Lung (tissue), 12 donors: Measurements from ENCODE around the gene CMTM3. TPM values are rescaled to one million over a fixed set of nuclear protein-coding genes. Genes with fewer than 3 reads are reported as not detected.
A peak's percentile ranks its signal among the peaks of the same experiment; 100 is the strongest.

Source experiments
- ATAC-seq: fragments of 200-7000 bp; cut with Tn5 transposase; one replicate; pipeline ENCODE4 v1.9.1; 2020; ENCODE audit warnings: moderate number of reproducible peaks; ENCODE audit not compliant: insufficient read depth, low FRiP score
- DNase-seq, 3 donors: peaks; one replicate each; pipeline ENCODE4 v3.0.0-alpha.2; 2013 to 2017
- H3K27ac ChIP-seq, 2 donors: one replicate each; pipeline ENCODE4 v1.5.1; 2013; ENCODE audit warnings: mild to moderate bottlenecking in 2 of 2, moderate library complexity in 2 of 2, control low read depth in 1 of 2, inconsistent platforms in 1 of 2, low read depth in 1 of 2, low read length in 1 of 2
- H3K27me3 ChIP-seq, 3 donors: one replicate each; pipeline ENCODE4 v1.5.1; 2013; ENCODE audit warnings: low read length in 2 of 3; ENCODE audit not compliant: control insufficient read depth in 3 of 3, insufficient read depth in 3 of 3
- H3K36me3 ChIP-seq, 4 donors: one replicate each; pipeline ENCODE4 v1.5.1; 2013; ENCODE audit warnings: low read length in 4 of 4, mild to moderate bottlenecking in 1 of 4, moderate library complexity in 1 of 4; ENCODE audit not compliant: control insufficient read depth in 4 of 4, insufficient read depth in 4 of 4
- H3K4me1 ChIP-seq, 5 donors: one replicate each; pipeline ENCODE4 v1.5.1; 2013; ENCODE audit warnings: low read length in 5 of 5, mild to moderate bottlenecking in 2 of 5, moderate library complexity in 1 of 5; ENCODE audit not compliant: control insufficient read depth in 5 of 5, insufficient read depth in 5 of 5
- H3K4me3 ChIP-seq: one replicate; pipeline ENCODE4 v1.5.1; 2013; ENCODE audit warnings: mild to moderate bottlenecking, control low read depth, moderate library complexity
- H3K9ac ChIP-seq, 2 donors: one replicate each; pipeline ENCODE4 v1.5.1; 2013; ENCODE audit warnings: low read length in 2 of 2, control low read depth in 1 of 2; ENCODE audit not compliant: insufficient read depth in 1 of 2
- H3K9me3 ChIP-seq, 4 donors: one replicate each; pipeline ENCODE4 v1.5.1; 2013; ENCODE audit warnings: low read length in 3 of 4, mild to moderate bottlenecking in 1 of 4, moderate library complexity in 1 of 4; ENCODE audit not compliant: control insufficient read depth in 4 of 4, insufficient read depth in 3 of 4
- CTCF ChIP-seq: IDR thresholded peaks from 2 replicates; pipeline ENCODE4 v1.5.1; 2012; ENCODE audit warnings: mild to moderate bottlenecking; ENCODE audit errors: control extremely low read depth, extremely low read depth
- WGBS, 2 donors: extraction: QIAGEN DNeasy Blood & Tissue Kit; methylation state at CpG; one replicate each; pipeline ENCODE4 v1.1.7; 2013; 5-methylcytosine and 5-hydroxymethylcytosine counted together
- polyA plus RNA-seq, 2 donors: library from polyadenylated mRNA; stranded (reverse); fragments of 200-250 nt; gene quantifications; one replicate each; pipeline ENCODE4 v1.2.1, GENCODE V29; 2013
- total RNA-seq, 2 donors: library from RNA; depleted of rRNA in 1 of 2; stranded (reverse); fragments of >200 nt in 1 of 2; gene quantifications; one replicate each; pipeline ENCODE4 v1.2.1, GENCODE V29; 2014 to 2021
- donor health status: control.
- donor health status: control.
- donor health status: Bipolar disorder and iron deficiency.
- donor health status: healthy.
- donor health status: DM: yes; HTN: yes; CAD: no.

CMTM3 gene
- total and polyA plus RNA-seq, 4 donors = 19.8 to 46.4 (median 31.4) TPM

- 29 to 31% methylated on average over 18 of the region's 18 CpGs for WGBS, 2 donors
- peak; percentile 82 for TF ChIP-seq CTCF
- no peaks in the 10 kb centered on the region for H3K36me3 ChIP-seq
- H3K4me3 ChIP-seq = no peak overlapping the region
- H3K9ac ChIP-seq = peak overlapping the region in 1 of 2 donors; percentile 2
- ATAC-seq (peak; percentile 68), DNase-seq (peak; percentile 91 to 93 (median 93))
- peaks cover 0 to 10% (median 4%) of the 10 kb centered on the region in 5 donors for H3K4me1 ChIP-seq
- no peaks in the 10 kb centered on the region for H3K9me3 ChIP-seq
- H3K27me3 ChIP-seq = no peaks in the 10 kb centered on the region
- no peak overlapping the region for H3K27ac ChIP-seq
Observed at GRCh38 chr16:66650707-66651473, 46.4 kb downstream of the CMTM3 start.

GRCh38 chr16:66651474-66651765, 46.9 kb downstream of the CMTM3 start:
- WGBS, 2 donors = 68 to 92% methylated on average over 2 of the region's 2 CpGs
- no peak for DNase-seq
- Histone ChIP-seq H3K4me1 (peaks cover 0 to 10% (median 4%) of the 10 kb centered on the region in 5 donors), H3K9ac (peak overlapping the region in 1 of 2 donors; percentile 2), H3K4me3 (no peak overlapping the region), H3K27me3 (no peaks in the 10 kb centered on the region), H3K36me3 (no peaks in the 10 kb centered on the region), H3K9me3 (no peaks in the 10 kb centered on the region), H3K27ac (no peak overlapping the region)
- TF ChIP-seq CTCF = no peak
- ATAC-seq = no peak

- Histone ChIP-seq H3K27ac (no peak overlapping the region), H3K27me3 (no peaks in the 10 kb centered on the region), H3K9ac (no peak overlapping the region), H3K4me1 (peaks cover 0 to 10% (median 4%) of the 10 kb centered on the region in 5 donors), H3K36me3 (no peaks in the 10 kb centered on the region), H3K9me3 (no peaks in the 10 kb centered on the region), H3K4me3 (no peak overlapping the region)
- DNase-seq = no peak
- ATAC-seq = no peak
- 69 to 78% methylated on average over 6 of the region's 6 CpGs for WGBS, 2 donors
- no peak for TF ChIP-seq CTCF
Observed at GRCh38 chr16:66651965-66652364, 47.5 kb downstream of the CMTM3 start.
